Measurements from ENCODE around the gene ADAMTSL3.

GRCh38 chr15:83670672-83671229, 16.8 kb downstream of the ADAMTSL3 start:
- TF ChIP-seq CTCF (conservative IDR thresholded peaks at IDR 0.05; ENCODE audit: low read length) (no peak), EZH2phosphoT487 (IDR thresholded peaks at IDR 0.05; ENCODE audit: borderline replicate concordance) (no peak)
